DOHH2 (cell line): ENCODE data around the gene PAPPA2.

Source experiments
- H3F3A ChIP-seq: fragments of 200-600 bp; sonication (generic), shearing (Covaris generic); 2 replicates; pipeline ENCODE4 v1.6.0; 2016; ENCODE audit warnings: antibody characterized with exemption, mild to moderate bottlenecking; ENCODE audit not compliant: control insufficient read depth, insufficient read depth
- H3K27ac ChIP-seq: fragments of 200-600 bp; sonication (generic); 2 replicates; pipeline ENCODE4 v1.5.1; 2014; ENCODE audit warnings: low read depth, mild to moderate bottlenecking, low read length, moderate library complexity
- H3K27me3 ChIP-seq: fragments of 200-600 bp; sonication (generic); 2 replicates; pipeline ENCODE4 v1.6.1; 2014; ENCODE audit warnings: mild to moderate bottlenecking, low read length, mixed read lengths; ENCODE audit not compliant: control insufficient read depth
- H3K36me3 ChIP-seq: fragments of 200-600 bp; sonication (generic); 2 replicates; pipeline ENCODE4 v1.6.1; 2014; ENCODE audit warnings: mild to moderate bottlenecking, low read length, moderate library complexity, mixed read lengths; ENCODE audit not compliant: control insufficient read depth
- H3K4me1 ChIP-seq: fragments of 200-600 bp; sonication (generic); 2 replicates; pipeline ENCODE4 v1.6.1; 2014; ENCODE audit warnings: mild to moderate bottlenecking, low read length, mixed read lengths; ENCODE audit not compliant: control insufficient read depth
- H3K4me2 ChIP-seq: fragments of 200-600 bp; sonication (generic); 2 replicates; pipeline ENCODE4 v1.6.0; 2014; ENCODE audit warnings: mild to moderate bottlenecking, low read length, moderate library complexity
- H3K4me3 ChIP-seq: fragments of 200-600 bp; sonication (generic); 2 replicates; pipeline ENCODE4 v1.5.1; 2014; ENCODE audit warnings: mild to moderate bottlenecking, low read length, mixed read lengths
- H3K79me2 ChIP-seq: fragments of 200-600 bp; sonication (generic); 2 replicates; pipeline ENCODE4 v1.6.1; 2014; ENCODE audit warnings: mild to moderate bottlenecking, low read length, mixed read lengths; ENCODE audit not compliant: control insufficient read depth
- H3K9me2 ChIP-seq: fragments of 200-600 bp; sonication (generic); replicated peaks from 2 replicates; pipeline ENCODE4 v1.6.1; 2014; ENCODE audit warnings: mild to moderate bottlenecking, low read length, mixed read lengths; ENCODE audit not compliant: control insufficient read depth
- H3K9me3 ChIP-seq: fragments of 200-600 bp; sonication (generic); 2 replicates; pipeline ENCODE4 v1.6.1; 2014; ENCODE audit warnings: antibody characterized with exemption, low read length, mixed read lengths; ENCODE audit not compliant: control insufficient read depth, insufficient read depth
- H4K20me1 ChIP-seq: fragments of 200-600 bp; sonication (generic); 2 replicates; pipeline ENCODE4 v1.6.0; 2014; ENCODE audit warnings: low read depth, mild to moderate bottlenecking, antibody characterized with exemption, low read length, moderate library complexity; ENCODE audit not compliant: control insufficient read depth, insufficient read depth
- CTCF ChIP-seq: fragments of 200-600 bp; sonication (generic); IDR thresholded peaks from one replicate; pipeline ENCODE4 v1.5.1; 2014; ENCODE audit warnings: antibody characterized with exemption, mild to moderate bottlenecking, low read depth, low read length; ENCODE audit not compliant: poor library complexity, severe bottlenecking
- EZH2phosphoT487 ChIP-seq: fragments of 200-600 bp; sonication (generic); IDR thresholded peaks from 2 replicates; pipeline ENCODE4 v1.6.1; 2017; ENCODE audit warnings: borderline replicate concordance, mild to moderate bottlenecking, antibody characterized with exemption, low read length, moderate library complexity, mixed read lengths

Gene PAPPA2

GRCh38 chr1:176778056-176778455, 315.1 kb downstream of the PAPPA2 start:
- Histone ChIP-seq H4K20me1 (no peaks in the 10 kb centered on the region), H3K27ac (no peak overlapping the region), H3K27me3 (no peaks in the 10 kb centered on the region), H3K9me3 (no peaks in the 10 kb centered on the region), H3K36me3 (no peaks in the 10 kb centered on the region), H3K4me2 (no peak overlapping the region), H3K9me2 (no peaks in the 10 kb centered on the region; the same call in 1 of the 2 replicates), H3K4me3 (no peak overlapping the region), H3K4me1 (no peaks in the 10 kb centered on the region), H3K79me2 (no peaks in the 10 kb centered on the region), H3F3A (no peaks in the 10 kb centered on the region)
- TF ChIP-seq CTCF (no peak), EZH2phosphoT487 (no peak)

GRCh38 chr1:176779992-176780328, 317.0 kb downstream of the PAPPA2 start:
- no peaks in the 10 kb centered on the region for H3K9me2 ChIP-seq
- TF ChIP-seq EZH2phosphoT487 (no peak), CTCF (no peak)
- H3K27ac ChIP-seq = no peak overlapping the region
- H3K4me1 ChIP-seq = no peaks in the 10 kb centered on the region
- H4K20me1 ChIP-seq = no peaks in the 10 kb centered on the region
- no peaks in the 10 kb centered on the region for H3K27me3 ChIP-seq
- H3K4me3 ChIP-seq = no peak overlapping the region
- H3K9me3 ChIP-seq = no peaks in the 10 kb centered on the region
- no peaks in the 10 kb centered on the region for H3K79me2 ChIP-seq
- no peaks in the 10 kb centered on the region for H3F3A ChIP-seq
- no peak overlapping the region for H3K4me2 ChIP-seq
- H3K36me3 ChIP-seq = no peaks in the 10 kb centered on the region

- H3K4me2 ChIP-seq = no peak overlapping the region
- H4K20me1 ChIP-seq = no peaks in the 10 kb centered on the region
- H3K4me3 ChIP-seq = no peak overlapping the region
- H3K36me3 ChIP-seq = no peaks in the 10 kb centered on the region
- TF ChIP-seq EZH2phosphoT487 = no peak
- H3K9me3 ChIP-seq = no peaks in the 10 kb centered on the region
- no peaks in the 10 kb centered on the region for H3F3A ChIP-seq
- no peaks in the 10 kb centered on the region for H3K27me3 ChIP-seq
- no peaks in the 10 kb centered on the region for H3K4me1 ChIP-seq
- H3K9me2 ChIP-seq = no peaks in the 10 kb centered on the region
- H3K27ac ChIP-seq = no peak overlapping the region
- no peaks in the 10 kb centered on the region for H3K79me2 ChIP-seq
These were observed 320.3 kb downstream of the PAPPA2 start for GRCh38 chr1:176783309-176783708.

GRCh38 chr1:176785056-176785455, 322.1 kb downstream of the PAPPA2 start:
- no peaks in the 10 kb centered on the region for H3K4me1 ChIP-seq
- H3F3A ChIP-seq = no peaks in the 10 kb centered on the region
- no peak overlapping the region for H3K4me2 ChIP-seq
- no peaks in the 10 kb centered on the region for H3K36me3 ChIP-seq
- H3K4me3 ChIP-seq = no peak overlapping the region
- no peaks in the 10 kb centered on the region for H3K9me3 ChIP-seq
- H3K27ac ChIP-seq = no peak overlapping the region
- no peaks in the 10 kb centered on the region for H4K20me1 ChIP-seq
- H3K27me3 ChIP-seq = no peaks in the 10 kb centered on the region
- no peaks in the 10 kb centered on the region for H3K79me2 ChIP-seq
- TF ChIP-seq EZH2phosphoT487 = no peak
- no peak for TF ChIP-seq CTCF
- no peaks in the 10 kb centered on the region for H3K9me2 ChIP-seq
